ENCODE data around the gene NOL3. TPM values are rescaled to one million over a fixed set of nuclear protein-coding genes. Genes with fewer than 3 reads are reported as not detected.

NOL3 gene
- total and polyA plus RNA-seq, 2 of the 13 experiments (the other 11 are each of a cell fraction or from before 2014, with no cell fraction given): 5.7 to 20.5 TPM

GRCh38 chr16:67170168-67170948, at the start of gene NOL3 (continued):
- TF ChIP-seq CBX5 (CRISPR knock-in tag; IDR thresholded peaks at IDR 0.05; ENCODE audit: borderline replicate concordance): no peak
- no peak for TF ChIP-seq SNRNP70 (IDR thresholded peaks at IDR 0.05; ENCODE audit: low read depth, low read length)
- peak; percentile 53; the same call in 1 of the 2 replicates for TF ChIP-seq ZNF713 (CRISPR knock-in tag; IDR thresholded peaks at IDR 0.05)
- TF ChIP-seq MIXL1 (CRISPR knock-in tag; IDR thresholded peaks at IDR 0.05): peak; percentile 59; the same call in 1 of the 2 replicates
- 0 out of 2 replicates have a peak, but pooled peaks have one; percentile 25 for TF ChIP-seq ZNF891 (CRISPR knock-in tag; IDR thresholded peaks at IDR 0.05)
- peak; percentile 32; the same call in 1 of the 2 replicates for TF ChIP-seq ZNF335 (CRISPR knock-in tag; IDR thresholded peaks at IDR 0.05)
- 0 out of 2 replicates have a peak, but pooled peaks have one; percentile 28 for TF ChIP-seq ZNF850 (CRISPR knock-in tag; conservative IDR thresholded peaks at IDR 0.05)
- TF ChIP-seq ZNF333 (CRISPR knock-in tag; IDR thresholded peaks at IDR 0.05; ENCODE audit: borderline replicate concordance): no peak; the same call in none of the 2 replicates
- TF ChIP-seq, protein P1, sequence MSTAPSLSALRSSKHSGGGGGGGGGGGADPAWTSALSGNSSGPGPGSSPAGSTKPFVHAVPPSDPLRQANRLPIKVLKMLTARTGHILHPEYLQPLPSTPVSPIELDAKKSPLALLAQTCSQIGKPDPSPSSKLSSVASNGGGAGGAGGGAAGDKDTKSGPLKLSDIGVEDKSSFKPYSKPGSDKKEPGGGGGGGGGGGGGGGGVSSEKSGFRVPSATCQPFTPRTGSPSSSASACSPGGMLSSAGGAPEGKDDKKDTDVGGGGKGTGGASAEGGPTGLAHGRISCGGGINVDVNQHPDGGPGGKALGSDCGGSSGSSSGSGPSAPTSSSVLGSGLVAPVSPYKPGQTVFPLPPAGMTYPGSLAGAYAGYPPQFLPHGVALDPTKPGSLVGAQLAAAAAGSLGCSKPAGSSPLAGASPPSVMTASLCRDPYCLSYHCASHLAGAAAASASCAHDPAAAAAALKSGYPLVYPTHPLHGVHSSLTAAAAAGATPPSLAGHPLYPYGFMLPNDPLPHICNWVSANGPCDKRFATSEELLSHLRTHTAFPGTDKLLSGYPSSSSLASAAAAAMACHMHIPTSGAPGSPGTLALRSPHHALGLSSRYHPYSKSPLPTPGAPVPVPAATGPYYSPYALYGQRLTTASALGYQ (CRISPR knock-in tag; IDR thresholded peaks at IDR 0.05): no peak
- TF ChIP-seq HNF4A (CRISPR knock-in tag; IDR thresholded peaks at IDR 0.05): no peak
- 0 out of 2 replicates have a peak, but pooled peaks have one; percentile 4 for TF ChIP-seq FOSL2 (CRISPR knock-in tag; IDR thresholded peaks at IDR 0.05)
- 0 out of 2 replicates have a peak, but pooled peaks have one; percentile 30 for TF ChIP-seq ZNF468 (CRISPR knock-in tag; IDR thresholded peaks at IDR 0.05)
- TF ChIP-seq, protein P2, sequence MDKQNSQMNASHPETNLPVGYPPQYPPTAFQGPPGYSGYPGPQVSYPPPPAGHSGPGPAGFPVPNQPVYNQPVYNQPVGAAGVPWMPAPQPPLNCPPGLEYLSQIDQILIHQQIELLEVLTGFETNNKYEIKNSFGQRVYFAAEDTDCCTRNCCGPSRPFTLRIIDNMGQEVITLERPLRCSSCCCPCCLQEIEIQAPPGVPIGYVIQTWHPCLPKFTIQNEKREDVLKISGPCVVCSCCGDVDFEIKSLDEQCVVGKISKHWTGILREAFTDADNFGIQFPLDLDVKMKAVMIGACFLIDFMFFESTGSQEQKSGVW (CRISPR knock-in tag; IDR thresholded peaks at IDR 0.05; ENCODE audit: borderline replicate concordance): no peak
- TF ChIP-seq MEF2D (CRISPR knock-in tag; IDR thresholded peaks at IDR 0.05): 0 out of 2 replicates have a peak, but pooled peaks have one; percentile 26
- TF ChIP-seq RBFOX2 (IDR thresholded peaks at IDR 0.05; ENCODE audit: low read depth, low read length): peak; percentile 70
- no peak for TF ChIP-seq ZNF17 (CRISPR knock-in tag; IDR thresholded peaks at IDR 0.05)
- no peak for TF ChIP-seq ZNF367 (CRISPR knock-in tag; IDR thresholded peaks at IDR 0.05; ENCODE audit: borderline replicate concordance)
- TF ChIP-seq ZBTB43 (CRISPR knock-in tag; conservative IDR thresholded peaks at IDR 0.05): no peak
- no peak for TF ChIP-seq ZNF678 (CRISPR knock-in tag; IDR thresholded peaks at IDR 0.05)
- no peak for TF ChIP-seq ZHX1 (CRISPR knock-in tag; IDR thresholded peaks at IDR 0.05; ENCODE audit: low read depth)
- TF ChIP-seq HNRNPLL (IDR thresholded peaks at IDR 0.05; ENCODE audit: low read depth, low read length, poor library complexity, severe bottlenecking): peak; percentile 15
- TF ChIP-seq PITX1 (CRISPR knock-in tag; IDR thresholded peaks at IDR 0.05): no peak; the same call in 1 of the 2 replicates
